Amygdala (tissue), 56 donors: ENCODE measurements around the gene LUZP2.

Source experiments
- DNase-seq, 56 donors: peaks; one replicate each; lab custom pipeline; 2025; lab: John Stamatoyannopoulos, UW

The LUZP2 gene

DNA sequence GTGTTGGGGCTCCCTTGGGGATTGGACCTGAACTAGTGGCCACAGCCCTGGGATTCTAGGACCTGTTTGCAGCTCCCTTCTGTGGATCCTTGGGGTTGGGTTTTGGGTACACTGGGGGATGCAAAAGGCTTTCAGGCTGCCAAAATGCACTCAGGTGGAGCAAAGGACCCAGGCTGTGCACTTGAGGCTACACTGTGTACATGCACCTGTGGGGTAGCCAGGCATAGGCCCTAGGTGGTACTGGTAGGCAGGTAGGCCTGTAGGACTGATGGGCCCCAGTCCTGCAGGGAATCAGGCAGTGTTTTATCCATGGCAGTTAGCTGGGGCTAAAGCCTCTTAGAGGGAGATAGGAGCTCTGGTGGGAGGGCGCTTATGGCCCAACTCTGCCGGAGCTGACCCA is 542.3 kb downstream of the LUZP2 start:
- peak in 1 of 56 donors; percentile 1 for DNase-seq

DNA sequence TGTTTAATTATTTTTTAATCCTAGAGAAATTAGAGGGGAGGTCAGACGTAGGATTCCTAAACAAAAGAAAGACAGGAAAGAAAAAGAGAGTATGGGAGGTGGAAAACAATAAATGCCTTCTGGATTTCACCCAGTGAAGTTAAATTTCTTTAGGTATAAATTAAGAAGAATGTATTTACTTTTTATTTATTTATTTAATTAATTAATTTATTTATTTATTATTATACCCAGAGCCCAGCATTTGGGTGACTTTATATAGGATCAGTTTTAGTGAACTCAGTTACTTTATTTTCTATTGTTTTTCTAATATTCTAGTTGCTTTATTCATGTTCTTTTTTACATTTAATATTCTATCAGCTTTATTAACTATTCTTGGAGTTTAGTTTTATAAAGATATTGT is 551.8 kb downstream of the LUZP2 start:
- DNase-seq = no peak

DNA sequence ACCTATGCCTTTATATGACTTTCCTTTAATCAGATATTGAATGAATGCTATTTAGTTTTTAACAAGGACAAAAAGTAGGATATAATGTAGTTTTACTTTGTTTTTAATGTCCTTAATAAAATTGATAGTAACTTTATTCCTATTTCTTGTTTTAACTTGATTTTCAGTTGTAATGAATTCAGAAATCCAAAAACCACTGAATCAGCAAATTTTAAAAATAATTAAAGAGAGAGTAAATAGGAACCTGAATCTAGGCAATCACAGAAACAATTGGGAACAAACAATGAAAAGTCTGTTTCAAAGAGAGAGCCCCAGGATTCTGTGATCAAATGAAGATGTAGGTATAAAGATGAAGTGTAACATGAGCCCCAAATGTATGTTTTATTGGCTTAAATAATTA is 556.0 kb downstream of the LUZP2 start:
- DNase-seq = no peak

DNA sequence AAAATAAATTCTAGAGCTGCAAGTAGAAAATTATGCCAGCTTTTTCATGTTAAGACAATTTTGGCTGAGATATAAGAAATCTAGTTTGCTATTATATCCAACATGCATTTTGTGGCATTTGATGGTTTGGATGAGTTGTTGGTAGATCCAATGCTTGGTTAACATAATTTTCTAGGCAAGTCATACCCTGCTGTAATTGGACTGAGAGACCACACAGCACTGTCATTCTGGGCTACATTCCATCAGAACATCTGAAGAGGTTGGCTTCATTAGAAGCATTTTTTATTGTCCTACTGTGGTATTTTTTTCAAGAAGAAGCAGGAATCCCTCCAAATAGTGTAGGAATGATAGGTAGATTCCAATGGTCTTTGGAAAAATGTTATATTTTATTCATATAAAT is 561.0 kb downstream of the LUZP2 start:
- no peak for DNase-seq

DNA sequence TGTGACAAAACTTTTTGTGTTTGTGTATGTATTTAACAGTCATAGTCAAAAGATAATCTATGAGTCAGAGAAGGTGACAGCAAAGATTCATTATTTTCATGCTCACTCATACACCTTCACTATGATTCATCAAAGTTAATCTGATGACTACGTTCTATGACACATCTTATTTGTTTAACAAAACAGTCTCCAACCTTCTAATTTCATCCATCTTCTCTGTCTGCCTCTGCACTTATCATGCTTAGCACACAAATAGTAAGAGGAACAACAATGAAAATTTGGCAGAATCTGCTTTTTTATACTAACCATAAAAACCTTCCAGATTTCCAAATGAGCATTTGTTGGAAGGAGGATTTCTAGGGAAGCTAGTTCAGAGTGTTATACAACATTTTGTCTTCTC is 568.9 kb downstream of the LUZP2 start:
- no peak for DNase-seq

DNA sequence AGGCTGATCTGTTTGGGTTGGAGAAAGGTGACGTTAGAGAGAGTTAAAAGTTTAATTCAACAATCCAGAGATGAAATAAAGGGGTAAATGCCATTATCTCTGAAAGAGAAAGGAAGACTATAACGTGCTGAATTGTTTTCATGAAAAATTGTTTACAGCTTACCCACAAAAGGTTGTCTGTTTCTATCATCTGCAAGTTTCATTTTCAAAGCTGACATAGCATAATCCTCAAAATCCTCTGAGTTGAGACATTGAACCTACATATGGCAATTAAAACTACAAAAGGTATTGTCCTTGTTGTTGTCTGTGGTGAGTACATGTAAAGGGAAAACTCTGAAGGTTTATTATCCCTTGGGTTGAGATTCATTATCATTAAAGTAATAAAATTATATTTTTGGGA is 569.9 kb downstream of the LUZP2 start:
- DNase-seq = no peak

DNA sequence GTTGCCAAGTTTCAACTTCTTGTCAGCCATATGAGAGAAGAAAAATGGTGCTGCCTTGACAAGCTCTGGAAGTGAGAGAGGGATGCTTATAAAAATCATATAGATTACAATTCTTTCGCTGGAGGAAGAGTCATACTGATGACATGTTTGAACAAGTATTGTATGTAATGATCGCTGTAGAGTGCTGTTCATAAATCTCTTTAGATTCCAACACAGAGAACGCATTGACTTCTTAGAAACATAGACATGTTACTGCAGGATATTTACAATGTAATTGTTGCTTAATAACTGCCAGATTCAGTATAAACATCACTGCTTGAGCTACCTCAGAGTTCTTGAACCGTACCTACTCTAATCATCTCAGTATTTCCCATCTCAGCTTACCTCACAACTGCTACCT is 571.6 kb downstream of the LUZP2 start:
- no peak for DNase-seq

DNA sequence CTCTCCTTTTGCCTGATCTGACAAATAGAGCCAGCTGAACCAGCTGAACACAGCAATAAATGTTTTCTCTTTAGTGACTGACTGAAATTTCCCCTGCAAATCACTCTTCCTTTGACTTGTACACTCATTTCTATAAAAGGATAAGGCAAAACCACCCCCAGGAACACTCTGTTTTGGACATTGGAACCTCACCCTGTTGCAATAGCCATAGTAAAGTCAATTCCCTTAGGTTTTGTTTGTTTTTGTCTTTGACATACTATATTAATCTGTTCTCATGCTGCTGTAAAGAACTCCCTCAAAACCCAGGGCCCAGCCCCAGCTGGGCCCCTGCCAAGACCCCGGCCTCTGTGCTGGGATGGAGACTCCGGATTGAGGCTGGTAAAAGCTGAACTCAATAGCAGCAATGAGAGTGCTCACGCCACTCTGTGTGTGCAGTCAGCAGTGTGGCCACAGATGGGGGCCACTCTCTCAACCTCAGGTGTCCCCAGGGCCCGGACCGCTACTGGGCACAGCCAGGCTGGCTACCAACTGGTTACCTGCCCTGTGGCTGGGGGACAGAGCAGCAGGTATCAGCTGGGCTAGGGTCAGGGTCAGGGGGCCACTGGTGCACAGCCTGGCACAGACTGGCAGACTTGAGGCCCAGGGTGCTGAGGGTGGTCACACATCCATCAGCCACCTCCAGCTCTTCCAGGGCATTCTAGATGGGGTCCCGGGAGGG is 597.4 kb downstream of the LUZP2 start:
- no peak for DNase-seq

DNA sequence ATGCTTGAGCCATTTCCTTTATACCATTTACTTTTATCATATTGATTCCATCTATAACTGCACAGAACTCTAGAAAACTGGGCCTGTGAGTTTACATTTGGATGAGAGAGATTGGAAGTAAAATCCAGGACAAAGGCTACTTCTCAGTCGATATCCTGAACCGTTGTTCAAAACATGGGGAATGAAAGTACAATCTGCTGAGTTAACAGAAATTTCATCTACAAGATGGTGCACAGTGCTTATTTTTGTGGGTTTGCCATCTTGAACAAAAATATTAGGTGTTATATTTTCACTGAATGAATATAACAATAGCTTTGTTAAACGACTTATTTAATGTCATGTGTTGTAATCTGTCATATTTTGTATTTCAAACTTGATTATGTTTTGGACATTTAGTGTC is 622.6 kb downstream of the LUZP2 start:
- DNase-seq = no peak
